Activated CD8-positive, alpha-beta T cell treated with anti-CD3 and anti-CD28 coated beads, Interleukin-2, amount 10 ng/mL, durations not matched to agents 7 days and 5 days (primary cell): ENCODE measurements around the gene SLCO4A1. TPM values are rescaled to one million over a fixed set of nuclear protein-coding genes. Genes with fewer than 3 reads are reported as not detected.

ENCODE experiments used
- ATAC-seq: fragments of 150-1000 bp; cut with Tn5 transposase; one replicate; pipeline ENCODE4 v1.10.0; 2021; ENCODE audit warnings: moderate library complexity
- CTCF ChIA-PET: fragments of 350-600 bp; sonication (Branson Sonifier 250); formaldehyde crosslinking; loops from one replicate; lab custom pipeline; 2021; ENCODE audit warnings: antibody characterized with exemption; lab: Charles Lee
- POLR2A ChIA-PET: fragments of 350-600 bp; sonication (Branson Sonifier 250); formaldehyde crosslinking; loops from one replicate; lab custom pipeline; 2021; ENCODE audit warnings: antibody characterized with exemption; lab: Charles Lee
- DNase-seq: peaks from one replicate; pipeline ENCODE4 v3.0.0-alpha.2; 2020
- H3K27ac Mint-ChIP-seq: one replicate; pipeline ENCODE4 v1.8.0; 2021; ENCODE audit warnings: mild to moderate bottlenecking, mixed read lengths
- H3K27me3 Mint-ChIP-seq: one replicate; pipeline ENCODE4 v1.8.0; 2021; ENCODE audit warnings: low read depth, mixed read lengths
- H3K36me3 Mint-ChIP-seq: one replicate; pipeline ENCODE4 v1.8.0; 2021; ENCODE audit warnings: low read depth, mixed read lengths
- H3K4me1 Mint-ChIP-seq: one replicate; pipeline ENCODE4 v1.8.0; 2021; ENCODE audit warnings: low read depth, mixed read lengths
- H3K4me3 Mint-ChIP-seq: one replicate; pipeline ENCODE4 v1.8.0; 2021; ENCODE audit warnings: mild to moderate bottlenecking, mixed read lengths
- H3K9me3 Mint-ChIP-seq: one replicate; pipeline ENCODE4 v1.8.0; 2022; ENCODE audit warnings: mixed read lengths; ENCODE audit not compliant: insufficient read depth
- total RNA-seq, 2 experiments: library from RNA; stranded (reverse); gene quantifications; one replicate each; pipeline ENCODE4 v1.2.3, GENCODE V29; 2021

SLCO4A1 gene
- total RNA-seq, 2 experiments from 2014 or later, result 79.4 to 79.9 TPM

GRCh38 chr20:62648318-62648995 is 6.2 kb downstream of the SLCO4A1 start:
- ChIA-PET POLR2A (no interaction called here), CTCF (interaction anchor here (1.4 to 1.5 kb wide), 2 partner anchors 31 to 143 kb away, joined by 3 to 4 read pairs; no protein-coding TSS in a partner anchor)
- Mint-ChIP-seq H3K36me3 (peaks cover 68% of the 10 kb centered on the region), H3K4me1 (peaks cover 93% of the 10 kb centered on the region), H3K27ac (peak overlapping the region; percentile 96), H3K9me3 (no peaks in the 10 kb centered on the region), H3K4me3 (no peak overlapping the region), H3K27me3 (no peaks in the 10 kb centered on the region)
- DNase-seq, result no peak
- no peak for ATAC-seq

DNA sequence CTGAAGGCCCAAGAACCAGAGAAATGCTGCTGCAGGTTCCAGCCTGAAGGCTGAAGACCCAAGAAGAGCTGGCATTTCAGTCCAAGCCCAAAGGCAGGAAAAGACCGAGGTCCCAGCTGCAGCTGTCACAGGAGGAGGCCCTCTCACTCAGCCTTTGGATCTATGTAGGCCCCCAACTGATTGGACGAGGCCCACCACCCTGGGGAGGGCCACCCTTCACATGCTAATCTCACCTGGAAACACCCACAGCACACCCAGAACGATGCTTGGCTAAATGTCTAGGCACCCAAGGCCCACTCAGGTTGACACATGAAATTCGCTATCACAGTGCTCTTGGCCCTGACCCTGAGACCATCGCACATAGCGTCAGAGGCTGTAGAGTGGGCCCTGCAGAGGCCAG is 6.8 kb downstream of the SLCO4A1 start:
- Mint-ChIP-seq H3K4me1 (peaks cover 89% of the 10 kb centered on the region), H3K9me3 (no peaks in the 10 kb centered on the region), H3K36me3 (peaks cover 65% of the 10 kb centered on the region), H3K27me3 (no peaks in the 10 kb centered on the region), H3K27ac (peak overlapping the region; percentile 96), H3K4me3 (no peak overlapping the region)
- CTCF ChIA-PET, result no interaction called here
- POLR2A ChIA-PET, result no interaction called here
- ATAC-seq (no peak), DNase-seq (no peak)

DNA sequence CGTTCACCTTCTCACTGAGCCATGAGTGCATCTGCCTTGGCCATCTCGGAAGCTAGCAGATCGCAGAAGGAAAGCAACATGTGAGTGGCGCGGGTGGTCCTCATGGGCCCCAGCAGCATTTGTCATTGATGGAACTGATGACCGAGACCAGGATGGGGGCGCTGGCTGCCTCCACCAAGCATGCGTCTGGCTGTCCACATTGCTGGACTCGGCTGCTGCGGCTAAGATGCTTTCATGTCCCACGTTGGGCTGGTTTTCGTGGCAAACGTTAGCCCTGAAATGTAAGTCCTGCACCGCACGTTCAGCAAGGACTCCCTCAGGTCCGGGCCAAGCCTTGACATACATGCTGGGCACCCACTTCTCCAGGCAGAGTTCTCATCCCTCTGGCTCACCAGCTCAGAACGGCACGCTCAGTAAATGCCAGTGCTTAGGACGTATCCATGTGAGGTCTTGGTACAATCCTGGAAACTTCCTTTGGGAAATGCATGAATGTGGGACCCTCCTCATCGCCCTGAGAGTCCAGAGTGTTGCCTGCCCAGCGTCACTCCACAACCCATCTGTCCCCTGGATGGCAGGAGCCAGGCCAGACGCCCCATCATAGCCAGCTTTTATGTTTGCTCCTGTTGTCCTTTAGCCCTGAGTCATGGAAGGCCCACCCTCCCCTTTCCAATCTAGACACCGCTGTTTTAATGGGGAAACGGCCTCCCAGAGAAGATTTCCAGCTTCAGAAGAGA is 8.4 kb downstream of the SLCO4A1 start:
- no peak for DNase-seq
- peaks cover 80% of the 10 kb centered on the region for H3K4me1 Mint-ChIP-seq
- H3K27ac Mint-ChIP-seq, result peak overlapping the region; percentile 96
- ChIA-PET POLR2A (interaction anchor here (0.6 to 2.7 kb wide), 9 partner anchors 8 to 144 kb away, joined by 3 to 24 read pairs (median 7); partner anchors contain the start of gene SLCO4A1), CTCF (interaction anchor here (0.9 to 2.9 kb wide), 15 partner anchors 8 to 240 kb away, joined by 3 to 24 read pairs (median 5); partner anchors contain the start of gene SLCO4A1)
- H3K9me3 Mint-ChIP-seq, result no peaks in the 10 kb centered on the region
- ATAC-seq, result no peak
- peak overlapping the region; percentile 75 for H3K4me3 Mint-ChIP-seq
- H3K27me3 Mint-ChIP-seq, result no peaks in the 10 kb centered on the region
- H3K36me3 Mint-ChIP-seq, result peaks cover 64% of the 10 kb centered on the region

- peak overlapping the region; percentile 96 for H3K27ac Mint-ChIP-seq
- H3K9me3 Mint-ChIP-seq, result no peaks in the 10 kb centered on the region
- ChIA-PET CTCF (interaction anchor here (0.9 to 2.9 kb wide), 16 partner anchors 9 to 241 kb away, joined by 3 to 24 read pairs (median 5); partner anchors contain the start of genes OGFR and SLCO4A1), POLR2A (interaction anchor here (0.6 to 2.7 kb wide), 9 partner anchors 9 to 143 kb away, joined by 3 to 24 read pairs (median 7); partner anchors contain the start of gene SLCO4A1)
- ATAC-seq (peak; percentile 80), DNase-seq (peak; percentile 93)
- no peaks in the 10 kb centered on the region for H3K27me3 Mint-ChIP-seq
- H3K36me3 Mint-ChIP-seq, result peaks cover 64% of the 10 kb centered on the region
- H3K4me1 Mint-ChIP-seq, result peaks cover 76% of the 10 kb centered on the region
- peak overlapping the region; percentile 75 for H3K4me3 Mint-ChIP-seq
These were observed 9.2 kb downstream of the SLCO4A1 start for GRCh38 chr20:62651285-62652021.

DNA sequence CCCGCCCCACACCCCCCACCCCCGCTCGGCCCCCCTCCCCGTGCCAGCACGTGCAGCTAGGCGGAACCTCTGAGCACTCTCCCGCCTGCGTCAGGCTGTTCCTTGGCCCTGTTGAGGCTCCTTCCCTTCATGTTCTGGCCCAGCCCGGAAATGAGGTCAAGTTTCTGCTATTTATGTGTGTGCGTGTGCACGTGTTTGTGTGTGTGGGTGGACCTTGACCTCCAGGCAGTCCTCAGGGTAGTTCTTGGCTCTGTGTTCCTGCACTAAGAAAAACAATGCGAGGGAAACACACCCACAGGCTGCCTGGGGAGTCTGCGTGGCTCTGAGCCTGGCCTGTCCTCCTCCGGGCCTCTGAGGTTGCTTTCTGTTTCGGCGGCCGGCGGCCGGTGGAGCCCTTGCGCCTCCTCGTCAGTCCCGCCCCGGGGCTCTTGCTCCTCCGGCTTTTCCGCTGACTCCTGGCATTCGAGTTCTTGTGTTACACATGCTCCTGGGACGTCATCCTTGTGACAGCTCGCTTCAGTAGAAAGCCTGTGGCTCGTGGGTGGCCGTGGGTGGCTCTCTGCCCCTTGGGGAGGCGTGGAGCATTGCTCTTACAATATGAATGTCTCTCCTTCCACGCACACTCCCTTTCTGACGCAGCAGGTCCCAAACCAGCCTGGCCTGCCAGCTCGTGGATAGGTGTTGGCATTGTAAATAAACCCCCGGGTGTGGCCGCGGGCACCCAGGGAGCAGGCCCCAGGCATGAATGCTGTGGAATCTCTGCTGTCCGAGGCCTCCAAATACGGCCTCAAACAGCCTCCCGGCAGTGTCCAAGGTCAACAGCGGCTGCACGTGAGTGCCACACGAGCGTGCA is 10.0 kb downstream of the SLCO4A1 start:
- ChIA-PET POLR2A (interaction anchor here (0.8 to 2.7 kb wide), 7 partner anchors 10 to 142 kb away, joined by 3 to 24 read pairs (median 7); partner anchors contain the start of gene SLCO4A1), CTCF (interaction anchor here (0.9 to 2.9 kb wide), 13 partner anchors 10 to 160 kb away, joined by 3 to 24 read pairs (median 6); partner anchors contain the start of genes OGFR and SLCO4A1)
- Mint-ChIP-seq H3K27ac (peak overlapping the region; percentile 96), H3K4me1 (peaks cover 68% of the 10 kb centered on the region), H3K36me3 (peaks cover 62% of the 10 kb centered on the region), H3K9me3 (no peaks in the 10 kb centered on the region), H3K4me3 (peak overlapping the region; percentile 75), H3K27me3 (no peaks in the 10 kb centered on the region)
- peak; percentile 63 for ATAC-seq
- DNase-seq, result peak; percentile 84

GRCh38 chr20:62652894-62653305 is 10.6 kb downstream of the SLCO4A1 start:
- Mint-ChIP-seq H3K27ac (peak overlapping the region; percentile 96), H3K36me3 (peaks cover 60% of the 10 kb centered on the region), H3K4me3 (peak overlapping the region; percentile 75), H3K27me3 (no peaks in the 10 kb centered on the region), H3K4me1 (peaks cover 61% of the 10 kb centered on the region), H3K9me3 (no peaks in the 10 kb centered on the region)
- no peak for DNase-seq
- ChIA-PET CTCF (interaction anchor here (1.4 to 2.9 kb wide), 2 partner anchors 138 to 152 kb away, joined by 4 to 24 read pairs; partner anchors contain the start of gene OGFR), POLR2A (interaction anchor here (0.8 kb wide), 1 partner anchor 12 kb away, joined by 3 read pairs; no protein-coding TSS in a partner anchor)
- ATAC-seq, result no peak

DNA sequence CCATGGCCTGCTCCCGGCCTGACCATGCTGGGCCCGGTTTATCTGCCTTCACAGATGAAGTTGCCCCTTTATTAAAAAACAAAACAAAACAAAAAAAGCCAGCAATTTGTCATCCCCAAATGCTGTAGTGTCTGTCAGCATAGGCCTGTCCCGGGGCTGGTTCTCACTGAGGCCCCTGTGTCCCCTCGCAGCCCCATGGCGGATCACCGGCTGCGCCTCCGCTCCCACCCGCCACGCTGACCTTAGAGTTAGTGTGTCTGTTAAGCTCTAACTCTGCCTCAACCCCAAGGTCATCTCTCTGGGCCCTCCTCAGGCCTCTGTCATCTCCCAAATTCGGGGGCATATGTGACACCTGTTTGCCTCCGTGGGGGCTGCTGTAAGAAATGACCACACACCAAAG is 11.1 kb downstream of the SLCO4A1 start:
- Mint-ChIP-seq H3K36me3 (peaks cover 62% of the 10 kb centered on the region), H3K9me3 (no peaks in the 10 kb centered on the region), H3K4me3 (no peak overlapping the region), H3K27me3 (no peaks in the 10 kb centered on the region), H3K27ac (peak overlapping the region; percentile 81), H3K4me1 (peaks cover 57% of the 10 kb centered on the region)
- ChIA-PET POLR2A (interaction anchor here (0.8 kb wide), 1 partner anchor 12 kb away, joined by 3 read pairs; no protein-coding TSS in a partner anchor), CTCF (no interaction called here)
- DNase-seq (no peak), ATAC-seq (no peak)

GRCh38 chr20:62653951-62654685 is 11.8 kb downstream of the SLCO4A1 start:
- H3K9me3 Mint-ChIP-seq, result no peaks in the 10 kb centered on the region
- peaks cover 60% of the 10 kb centered on the region for H3K36me3 Mint-ChIP-seq
- peak overlapping the region; percentile 78 for H3K27ac Mint-ChIP-seq
- ChIA-PET POLR2A (no interaction called here), CTCF (no interaction called here)
- H3K4me1 Mint-ChIP-seq, result peaks cover 52% of the 10 kb centered on the region
- H3K4me3 Mint-ChIP-seq, result no peak overlapping the region
- H3K27me3 Mint-ChIP-seq, result no peaks in the 10 kb centered on the region
- ATAC-seq, result no peak
- DNase-seq, result no peak

DNA sequence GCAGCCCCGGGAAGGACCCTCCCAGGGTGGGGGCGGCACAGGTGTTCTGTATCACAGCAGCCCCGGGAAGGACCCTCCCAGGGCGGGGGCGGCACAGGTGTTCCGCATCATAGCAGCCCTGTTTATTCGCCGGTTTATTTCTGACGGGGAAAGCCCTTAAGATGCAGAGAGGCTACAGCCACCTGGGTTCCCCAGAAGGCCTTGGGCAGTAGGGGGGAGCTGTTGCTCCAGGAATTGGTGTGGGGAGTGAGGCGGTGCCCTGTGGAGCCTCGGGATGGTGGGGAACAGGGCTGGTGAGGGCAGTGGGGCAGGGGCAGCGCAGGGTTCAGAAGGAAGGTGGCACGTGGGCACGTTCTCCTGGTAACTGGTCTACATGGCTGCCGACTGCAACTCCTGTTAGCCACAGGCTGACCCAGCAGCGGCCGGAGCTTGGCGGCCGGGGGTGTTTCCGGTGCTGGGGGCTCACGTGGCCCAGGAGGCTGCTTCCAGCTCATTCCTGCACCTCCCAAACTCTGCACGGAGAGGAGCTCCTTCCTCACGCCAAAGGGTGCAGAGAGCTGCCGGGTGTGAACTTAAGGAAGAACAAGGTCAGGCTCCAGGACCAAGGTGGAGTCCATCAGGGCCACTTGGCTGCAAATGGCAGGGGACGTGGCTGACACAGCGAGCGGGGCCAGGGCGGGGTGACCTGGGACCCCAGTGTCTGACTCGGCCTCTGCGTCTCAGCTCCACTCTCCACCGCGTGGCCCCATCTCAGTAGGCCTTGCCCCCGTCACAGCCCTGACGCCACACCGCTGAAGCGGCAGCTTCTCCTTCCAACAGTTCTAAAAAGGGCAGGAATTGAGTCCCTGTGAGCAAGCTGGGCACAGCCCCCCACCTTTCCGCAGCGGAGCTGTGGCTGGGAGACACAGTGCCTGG is 13.2 kb downstream of the SLCO4A1 start:
- no peaks in the 10 kb centered on the region for H3K9me3 Mint-ChIP-seq
- H3K4me1 Mint-ChIP-seq, result peaks cover 38% of the 10 kb centered on the region
- no peak for ATAC-seq
- H3K4me3 Mint-ChIP-seq, result no peak overlapping the region
- peaks cover 53% of the 10 kb centered on the region for H3K36me3 Mint-ChIP-seq
- ChIA-PET POLR2A (no interaction called here), CTCF (interaction anchor here (0.8 to 1.0 kb wide), 2 partner anchors 136 to 153 kb away, joined by 3 to 6 read pairs; no protein-coding TSS in a partner anchor)
- DNase-seq, result no peak
- no peaks in the 10 kb centered on the region for H3K27me3 Mint-ChIP-seq
- no peak overlapping the region for H3K27ac Mint-ChIP-seq
